NK-92 (cell line): Measurements from ENCODE around the gene SHROOM3.

Experiments
- DNase-seq: peaks from one replicate; lab custom pipeline; 2025; ENCODE audit not compliant: unreplicated experiment; lab: John Stamatoyannopoulos, UW

The SHROOM3 gene

GRCh38 chr4:76489686-76490161 is 54.7 kb downstream of the SHROOM3 start:
- DNase-seq = no peak

GRCh38 chr4:76492055-76492454 is 57.0 kb downstream of the SHROOM3 start:
- no peak for DNase-seq

DNA sequence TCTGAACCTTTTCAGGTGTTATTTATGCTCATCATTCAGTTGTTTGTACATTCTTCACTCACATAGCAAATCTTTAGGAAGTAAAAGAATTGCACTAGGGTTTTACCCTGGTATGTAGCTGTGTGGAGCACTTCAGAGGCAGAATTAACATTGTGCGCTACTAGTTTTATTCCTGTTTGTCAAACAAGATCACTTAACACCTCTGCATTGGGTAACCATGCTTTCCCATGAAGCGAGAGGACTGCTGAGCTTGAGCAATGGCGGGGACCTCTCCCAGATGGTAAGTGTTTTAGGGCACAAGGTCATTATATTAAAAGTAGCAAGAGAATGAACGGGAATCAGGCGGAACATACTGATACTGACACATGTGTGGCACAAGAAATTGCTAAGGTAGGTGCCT is 59.2 kb downstream of the SHROOM3 start:
- no peak for DNase-seq

DNA sequence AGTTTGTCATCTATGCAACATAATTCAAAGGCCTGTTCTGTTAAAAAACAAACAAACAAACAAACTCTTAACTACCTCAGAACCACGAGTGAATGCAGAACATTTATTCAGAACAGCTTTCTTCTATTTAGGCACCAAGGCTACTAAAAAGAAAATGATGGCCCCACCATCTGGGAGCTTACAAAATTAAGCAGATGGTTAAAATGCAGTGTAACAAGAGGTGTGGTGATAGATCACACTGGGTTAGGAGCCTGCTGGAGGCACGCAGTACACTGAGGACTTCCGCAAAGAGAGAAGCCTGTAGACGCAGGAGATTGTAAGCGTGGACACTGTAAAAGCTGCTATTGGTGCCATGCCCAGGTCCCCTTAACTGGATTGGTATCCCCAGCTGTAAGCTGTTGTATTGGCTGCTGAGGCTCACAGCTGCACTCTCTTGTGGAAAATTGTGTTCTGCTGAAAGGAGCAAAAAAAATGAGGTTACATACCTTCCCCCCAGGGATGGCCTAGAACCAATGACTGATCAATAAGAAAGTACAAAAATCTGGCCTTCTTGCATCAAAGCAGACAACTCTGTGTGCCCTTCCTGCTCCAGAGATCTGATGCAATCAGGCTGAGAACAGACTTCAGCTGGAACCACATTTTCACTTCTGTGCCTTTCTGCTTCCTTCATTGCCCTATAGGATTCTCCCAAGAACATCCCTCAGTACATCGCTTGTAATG is 60.0 kb downstream of the SHROOM3 start:
- DNase-seq = no peak

- DNase-seq = no peak
These were observed 63.5 kb downstream of the SHROOM3 start for GRCh38 chr4:76498550-76498949.

DNA sequence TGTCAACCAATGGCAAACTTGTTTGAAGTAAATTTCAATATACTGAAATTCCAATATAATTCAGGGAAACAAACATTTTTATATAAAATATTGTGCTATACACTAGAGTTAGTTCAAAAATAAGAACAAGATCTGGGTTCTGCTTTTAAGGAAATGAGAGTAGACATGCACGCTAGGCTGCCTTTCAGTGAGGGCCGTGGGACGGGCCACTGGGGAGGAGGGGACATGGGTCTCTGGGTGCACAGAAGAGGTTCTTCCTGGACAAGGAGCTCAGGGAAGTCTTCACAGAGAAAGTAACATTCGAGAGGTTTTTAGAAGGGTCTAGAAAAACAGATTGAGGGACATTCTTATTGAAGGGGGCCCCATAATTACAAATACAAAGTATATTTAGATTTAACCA is 64.4 kb downstream of the SHROOM3 start:
- DNase-seq = no peak

- no peak for DNase-seq
These were observed 67.9 kb downstream of the SHROOM3 start for GRCh38 chr4:76502886-76503285.

- DNase-seq = no peak
These were observed 69.8 kb downstream of the SHROOM3 start for GRCh38 chr4:76504613-76505465.

- no peak for DNase-seq
These were observed 76.9 kb downstream of the SHROOM3 start for GRCh38 chr4:76511947-76512346.

- no peak for DNase-seq
These were observed 78.5 kb downstream of the SHROOM3 start for GRCh38 chr4:76513482-76513881.

DNA sequence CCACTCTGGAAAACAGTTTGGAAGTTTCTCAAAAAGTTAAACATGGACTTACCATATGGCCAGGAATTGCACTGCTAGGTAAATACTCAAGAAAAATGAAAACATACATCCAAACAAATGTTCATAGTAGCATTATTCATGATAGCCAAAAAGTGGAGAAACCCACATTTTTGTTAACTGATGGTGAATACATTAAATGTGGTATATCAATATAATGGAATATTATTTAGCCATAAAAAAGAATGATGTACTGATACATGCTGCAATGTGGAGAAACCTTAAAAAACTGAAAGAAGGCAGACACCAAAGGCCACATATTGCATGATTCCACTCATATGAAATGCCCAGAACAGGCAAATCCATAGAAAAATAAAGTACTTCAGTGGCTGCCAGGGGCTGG is 79.1 kb downstream of the SHROOM3 start:
- no peak for DNase-seq

DNA sequence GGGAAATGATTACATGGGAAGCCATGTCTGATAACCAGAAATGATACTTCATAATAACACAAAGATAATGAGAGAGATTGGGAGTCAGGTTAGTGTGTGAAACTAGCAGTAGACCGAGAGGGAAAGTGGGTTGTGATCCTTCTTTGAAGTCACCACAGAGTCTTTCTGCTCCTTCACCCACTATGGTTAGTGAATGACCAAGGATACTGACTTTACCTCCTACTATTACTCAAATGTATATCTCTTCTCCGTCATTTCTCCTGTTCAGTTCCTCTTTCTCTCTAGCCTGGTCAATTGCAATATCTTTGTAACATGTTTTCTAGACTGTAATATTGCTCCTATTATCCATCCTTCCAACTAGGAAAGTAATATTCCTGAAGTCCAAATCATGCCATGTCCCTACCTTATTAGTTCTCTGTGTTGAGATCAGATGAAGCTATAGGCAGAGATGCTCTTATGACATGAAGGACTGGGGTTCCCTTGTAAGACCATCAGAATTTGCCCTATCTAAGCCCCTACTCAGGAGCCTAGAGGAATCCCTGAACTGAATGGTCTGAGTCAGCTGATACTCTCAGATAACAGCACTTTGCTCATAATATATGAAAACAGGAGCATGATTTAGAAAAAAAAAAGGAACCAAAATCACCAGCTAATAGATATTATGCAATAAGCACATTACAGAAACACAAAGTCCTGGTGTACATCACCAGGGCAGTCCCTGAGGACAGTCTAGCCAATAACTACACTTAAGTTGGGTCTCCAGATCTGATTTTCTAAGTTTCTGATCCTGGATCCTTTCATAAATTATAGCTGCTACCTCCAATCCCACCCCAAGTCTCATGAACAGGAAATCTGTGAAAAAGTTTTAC is 81.2 kb downstream of the SHROOM3 start:
- DNase-seq = no peak

DNA sequence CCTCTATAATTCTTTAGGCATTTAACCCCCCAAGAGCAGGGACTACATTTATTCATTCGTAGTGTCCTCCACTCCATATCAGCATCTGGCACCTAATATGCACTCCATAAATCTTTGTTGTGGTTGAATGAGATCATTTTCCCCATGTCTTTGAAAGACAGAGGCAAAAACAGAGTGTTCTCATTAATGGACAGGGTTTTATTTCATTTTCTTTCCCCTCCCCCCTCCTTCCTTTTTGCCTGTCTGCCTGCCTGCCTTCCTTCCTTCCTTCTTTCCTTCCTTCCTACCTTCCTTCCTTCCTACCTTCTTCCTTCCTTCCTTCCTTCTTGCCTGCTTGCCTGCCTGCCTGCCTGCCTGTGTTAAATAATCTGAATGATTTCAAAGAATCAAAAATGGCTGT is 83.2 kb downstream of the SHROOM3 start:
- DNase-seq = no peak

DNA sequence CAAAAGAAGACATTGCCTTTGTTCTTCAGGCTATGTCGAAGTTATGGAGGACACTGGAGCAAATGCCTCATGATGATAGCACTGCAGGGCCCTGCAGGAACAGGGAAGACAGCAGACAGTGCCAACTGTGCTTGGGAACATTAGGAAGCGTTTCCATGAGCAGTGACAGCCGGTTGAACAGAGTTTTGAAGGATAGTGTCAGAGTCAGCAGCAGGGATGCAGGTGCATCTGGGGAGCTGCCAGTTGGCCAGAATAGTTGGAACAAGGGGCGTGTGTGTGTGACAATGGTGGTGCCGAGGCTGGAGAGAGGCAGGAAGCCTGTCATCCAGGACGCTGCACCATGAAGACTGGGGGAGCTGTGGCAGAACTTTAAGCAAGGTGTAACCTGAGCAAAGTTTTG is 88.6 kb downstream of the SHROOM3 start:
- no peak for DNase-seq

GRCh38 chr4:76525751-76526150 is 90.7 kb downstream of the SHROOM3 start:
- DNase-seq = no peak

GRCh38 chr4:76526585-76526990 is 91.6 kb downstream of the SHROOM3 start:
- DNase-seq = no peak

DNA sequence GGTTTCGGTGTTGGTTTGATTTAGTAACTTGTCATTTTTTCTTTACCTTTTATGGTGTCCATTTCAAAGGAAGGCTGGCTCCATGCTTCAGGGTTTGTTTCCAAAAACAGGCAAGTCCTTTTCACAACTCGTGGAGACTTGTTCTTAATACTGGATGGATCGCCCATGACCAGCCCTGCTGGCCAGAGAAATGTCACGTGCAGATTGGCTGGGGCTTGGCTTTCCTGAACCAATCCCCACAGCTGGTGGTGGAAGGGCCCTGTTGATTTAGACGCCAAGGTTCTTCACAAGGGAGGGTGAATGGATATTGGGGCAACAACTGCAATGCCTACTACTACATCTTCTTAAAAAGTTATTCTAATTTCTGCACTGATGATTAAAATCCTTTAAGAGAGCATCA is 92.6 kb downstream of the SHROOM3 start:
- no peak for DNase-seq

- DNase-seq = no peak
These were observed 96.6 kb downstream of the SHROOM3 start for GRCh38 chr4:76531597-76531996.

GRCh38 chr4:76532805-76533204 is 97.8 kb downstream of the SHROOM3 start:
- no peak for DNase-seq

DNA sequence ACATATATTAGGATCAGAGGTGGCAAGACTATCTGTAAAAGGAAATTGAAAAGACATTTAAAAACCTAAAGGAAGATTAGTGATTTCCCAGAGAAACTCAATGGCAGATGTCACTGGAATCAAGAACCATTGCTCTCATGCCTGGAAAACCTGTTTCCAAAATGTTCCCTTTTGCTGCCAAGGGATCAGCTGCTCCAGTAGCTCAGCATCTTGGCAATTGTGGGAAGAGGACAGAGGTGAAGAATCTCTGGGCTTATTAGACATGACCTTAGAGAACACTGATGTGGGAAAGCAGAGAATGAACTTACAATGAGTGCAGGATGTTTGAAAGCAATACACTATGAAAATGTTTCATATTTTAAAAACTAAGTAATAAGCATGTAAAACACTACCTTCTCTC is 98.3 kb downstream of the SHROOM3 start:
- DNase-seq = no peak

- DNase-seq = no peak
These were observed 100.8 kb downstream of the SHROOM3 start for GRCh38 chr4:76535603-76536372.
